SK-MEL-5 (cell line): Measurements from ENCODE around the gene CNTNAP5. TPM values are rescaled to one million over a fixed set of nuclear protein-coding genes. Genes with fewer than 3 reads are reported as not detected.
A peak's percentile ranks its signal among the peaks of the same experiment; 100 is the strongest.

ENCODE experiments used
- DNase-seq: peaks from one replicate; pipeline ENCODE4 v3.0.0-alpha.2; 2016; ENCODE audit warnings: low read depth, low spot score
- in situ Hi-C: cut with HindIII; loops from 2 replicates; pipeline ENCODE4 v1.10.0; 2016; ENCODE audit warnings: low sequenced_read_pairs, high pct_unique_total_duplicates, low pct_unique_long_range_greater_than_20kb
- total RNA-seq: library from RNA; depleted of rRNA; stranded (reverse); fragments of >200 nt; shearing (Covaris generic); gene quantifications from 2 replicates; pipeline ENCODE4 v1.2.3, GENCODE V29; 2014

Gene CNTNAP5
- total RNA-seq, 1 experiment from 2014 or later: not detected

DNA sequence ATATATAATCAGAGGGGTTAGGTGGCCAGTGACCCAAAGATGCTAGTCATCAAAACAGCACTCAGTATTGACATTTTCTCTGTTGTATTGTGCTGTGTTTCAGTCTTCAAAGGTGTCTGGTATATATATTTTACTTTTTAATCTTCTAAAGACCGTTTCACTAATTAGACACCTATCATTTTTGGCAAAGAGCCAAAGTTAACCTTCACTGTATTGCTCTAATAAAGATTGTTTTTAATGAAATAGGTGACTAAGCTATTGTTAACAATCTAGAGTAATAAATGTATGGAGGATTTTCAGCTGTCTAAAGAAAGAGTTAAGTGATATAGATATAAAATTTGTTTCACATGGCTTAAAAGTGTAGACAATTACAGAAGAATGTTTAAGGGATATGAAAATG lies 264.0 kb downstream of the CNTNAP5 start:
- in situ Hi-C loops: no loop called here
- no peak for DNase-seq

DNA sequence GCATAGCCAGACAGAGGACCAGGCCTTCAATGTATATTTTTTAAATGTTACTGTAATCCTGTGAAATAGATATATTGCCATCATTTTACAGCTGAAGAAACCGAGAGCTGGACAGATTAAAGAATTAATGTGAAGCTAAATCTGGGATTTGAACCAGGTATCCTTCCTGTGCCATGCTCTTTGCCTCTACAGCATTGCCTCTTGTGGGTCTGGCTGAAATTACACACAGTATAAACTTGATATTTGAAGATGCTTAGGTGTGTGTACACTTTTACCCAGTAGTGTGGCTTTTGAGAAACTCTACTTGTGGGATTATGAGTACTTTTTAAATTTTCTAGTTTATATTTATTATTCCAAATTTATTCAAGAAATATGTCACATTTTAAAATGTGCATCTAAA lies 264.5 kb downstream of the CNTNAP5 start:
- in situ Hi-C loops: no loop called here
- DNase-seq: no peak

GRCh38 chr2:124296470-124296869 lies 271.4 kb downstream of the CNTNAP5 start:
- in situ Hi-C loops: no loop called here
- DNase-seq: no peak

DNA sequence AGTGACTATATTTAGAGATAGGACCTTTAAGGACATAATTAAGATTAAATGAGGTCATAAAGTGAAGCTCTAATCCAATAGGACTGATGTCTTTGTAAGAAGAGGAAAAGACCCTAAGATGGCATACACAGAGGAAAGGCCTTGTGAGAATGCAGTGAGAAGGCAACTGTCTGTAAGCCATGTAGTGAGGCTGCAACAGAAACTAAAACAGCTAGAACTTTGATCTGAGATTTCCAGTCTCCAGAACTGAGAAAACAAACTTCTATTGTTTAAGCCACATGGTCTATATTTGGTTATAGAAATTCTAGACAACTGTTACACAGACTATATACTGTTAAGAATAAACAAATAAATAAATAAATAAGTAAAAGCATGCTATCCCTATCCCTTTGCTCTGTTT lies 276.8 kb downstream of the CNTNAP5 start:
- in situ Hi-C loops: no loop called here
- DNase-seq: no peak

GRCh38 chr2:124308319-124309062 lies 283.4 kb downstream of the CNTNAP5 start:
- in situ Hi-C loops: no loop called here
- no peak for DNase-seq

- no peak for DNase-seq
- in situ Hi-C loops: no loop called here
Observed at GRCh38 chr2:124309563-124310138, 284.6 kb downstream of the CNTNAP5 start.

GRCh38 chr2:124310671-124311070 lies 285.6 kb downstream of the CNTNAP5 start:
- in situ Hi-C loops: no loop called here
- DNase-seq: no peak

DNA sequence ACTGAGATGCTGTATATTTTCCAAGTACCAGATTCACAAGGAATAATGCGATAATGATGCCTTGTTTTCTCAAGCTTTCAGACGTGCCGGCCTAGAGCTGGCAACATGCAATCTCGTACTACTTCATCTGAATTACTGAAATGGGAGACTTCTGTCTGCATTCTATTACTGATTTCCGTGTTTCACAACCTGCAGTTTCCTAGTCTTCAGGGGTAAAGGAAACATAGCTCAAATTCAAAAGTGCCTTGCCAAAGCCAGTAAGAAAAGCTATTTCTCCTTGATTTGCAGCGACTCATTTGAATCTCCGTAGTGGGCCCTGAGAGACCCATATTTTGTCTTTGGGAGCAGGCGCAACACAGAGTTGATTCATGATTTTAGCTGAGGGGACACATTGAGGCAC lies 289.0 kb downstream of the CNTNAP5 start:
- DNase-seq: no peak
- in situ Hi-C loops: no loop called here

- in situ Hi-C loops: no loop called here
- no peak for DNase-seq
Observed at GRCh38 chr2:124315221-124315880, 290.3 kb downstream of the CNTNAP5 start.

GRCh38 chr2:124316133-124316532 lies 291.0 kb downstream of the CNTNAP5 start:
- DNase-seq: no peak

DNA sequence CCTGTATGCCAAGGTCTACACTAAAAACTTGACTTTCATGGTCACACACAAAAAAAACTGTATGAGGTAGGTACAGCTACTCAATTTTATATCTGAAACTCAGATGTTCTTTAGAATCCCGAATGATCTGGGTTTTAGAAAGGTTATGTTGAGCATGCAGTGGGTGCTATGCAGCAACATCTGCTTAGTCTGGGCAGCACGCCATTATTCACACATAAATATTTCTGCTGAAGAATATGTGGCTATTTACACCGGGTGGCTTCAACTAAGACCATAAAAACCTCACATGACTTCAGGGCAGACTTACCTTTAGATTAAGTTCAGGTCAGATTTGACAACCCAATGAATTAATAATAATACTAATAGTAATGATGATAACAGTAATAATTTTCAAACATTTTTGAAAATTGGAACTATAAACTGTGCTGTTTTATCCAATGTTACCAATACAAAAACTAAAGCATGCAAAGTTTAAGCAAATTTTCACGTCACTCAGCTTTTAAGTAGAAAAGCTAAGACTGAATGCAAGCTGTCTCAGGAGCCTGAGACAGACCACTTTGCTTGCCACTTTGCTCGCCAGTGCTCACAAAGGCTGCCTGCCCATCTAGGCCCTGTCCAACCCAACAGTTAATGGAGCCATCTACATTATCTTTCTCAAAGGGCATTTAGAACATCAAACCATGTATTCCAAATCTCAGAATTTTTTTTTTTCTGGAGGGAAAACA lies 292.0 kb downstream of the CNTNAP5 start:
- in situ Hi-C loops: no loop called here
- DNase-seq: no peak

More at GRCh38 chr2:124316133-124316532, 291.0 kb downstream of the CNTNAP5 start:
- in situ Hi-C loops: no loop called here

DNA sequence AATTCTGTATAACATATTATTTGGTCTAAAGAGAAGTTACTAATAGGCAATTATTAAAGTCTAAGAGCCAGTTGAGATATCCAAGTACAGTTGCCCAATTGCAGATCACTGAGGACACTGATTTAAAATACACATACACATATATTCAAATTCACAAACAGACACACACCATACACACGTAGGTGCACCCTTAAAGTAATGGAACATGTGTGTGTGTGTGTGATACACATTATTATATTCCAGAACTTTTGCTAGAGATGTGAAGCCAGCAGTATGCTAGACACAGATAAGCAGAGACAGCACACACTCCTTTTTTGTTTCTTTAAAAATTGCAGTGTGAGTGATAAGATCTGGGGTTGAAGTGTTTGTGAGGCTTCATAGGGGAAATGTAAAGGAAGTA lies 292.5 kb downstream of the CNTNAP5 start:
- in situ Hi-C loops: no loop called here
- DNase-seq: no peak

DNA sequence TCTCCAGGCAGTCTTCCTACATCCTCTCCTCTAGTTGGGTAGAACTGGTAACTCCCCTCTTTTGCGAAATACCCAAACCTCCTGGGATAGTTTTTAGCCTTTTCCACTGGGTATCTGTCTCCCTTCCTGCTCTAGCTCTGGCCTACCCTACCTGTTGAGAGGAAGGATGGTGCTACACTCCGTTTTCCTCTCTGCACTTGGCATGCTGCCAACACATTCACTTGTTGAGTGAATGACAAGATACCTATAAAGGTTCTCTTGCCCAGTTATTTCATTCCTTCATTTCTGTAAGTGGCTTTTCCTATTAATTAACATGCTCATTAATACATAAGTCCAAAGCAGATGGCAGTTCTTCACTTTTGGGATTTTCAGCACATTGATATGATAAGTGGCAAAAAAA lies 293.8 kb downstream of the CNTNAP5 start:
- in situ Hi-C loops: no loop called here
- DNase-seq: no peak

GRCh38 chr2:124319577-124319976 lies 294.5 kb downstream of the CNTNAP5 start:
- in situ Hi-C loops: no loop called here
- no peak for DNase-seq

DNA sequence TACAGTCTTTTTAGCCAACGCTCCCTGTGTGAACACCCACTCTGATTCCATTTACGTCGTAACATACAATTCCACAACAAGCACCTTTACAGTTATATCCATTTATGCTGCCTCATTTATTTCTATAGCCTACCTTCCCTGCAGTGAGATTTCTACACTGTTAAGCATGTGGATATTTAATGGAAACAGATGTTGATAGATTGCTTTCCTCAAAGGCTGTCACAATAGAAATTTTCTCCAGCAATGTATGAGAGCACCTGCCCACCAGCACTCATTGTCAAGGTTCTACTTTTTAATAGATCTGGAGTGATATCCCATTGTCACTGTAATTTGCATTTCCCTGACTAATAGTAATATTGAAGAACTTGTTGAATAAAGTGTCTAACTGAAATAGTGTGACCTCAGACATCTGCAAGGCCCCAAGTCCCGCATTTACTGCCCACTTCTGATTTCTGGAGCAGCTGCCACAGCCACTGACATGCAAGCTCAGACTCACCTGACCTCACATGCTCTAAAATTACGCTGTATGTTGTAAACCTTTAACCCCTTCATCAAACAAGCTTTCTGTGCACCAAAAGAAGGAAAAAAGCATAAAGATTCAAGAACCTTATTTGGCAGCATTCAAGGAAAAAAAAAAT lies 295.1 kb downstream of the CNTNAP5 start:
- no peak for DNase-seq
- in situ Hi-C loops: no loop called here

DNA sequence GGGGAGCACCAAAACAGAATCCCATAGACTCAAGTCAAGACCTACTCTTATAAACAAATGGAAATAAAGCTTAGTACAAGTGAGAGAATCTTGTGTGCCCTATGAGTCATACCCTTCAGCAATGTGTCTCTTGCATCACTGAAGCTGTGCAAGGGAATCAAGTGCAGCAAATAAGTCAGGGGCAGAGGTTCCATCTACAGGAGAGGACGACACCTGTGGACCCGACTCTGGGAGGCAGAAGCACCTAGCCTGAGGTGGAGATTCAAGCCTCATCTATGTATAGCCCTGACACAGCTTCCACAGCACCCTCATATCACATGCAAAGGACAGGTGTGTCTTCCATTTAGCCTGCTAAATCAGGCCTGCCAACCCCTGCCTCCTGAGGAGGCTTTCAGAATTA lies 298.2 kb downstream of the CNTNAP5 start:
- in situ Hi-C loops: no loop called here
- DNase-seq: no peak

- in situ Hi-C loops: no loop called here
- peak; percentile 16 for DNase-seq
Observed at GRCh38 chr2:124325667-124326440, 300.8 kb downstream of the CNTNAP5 start.
